ENCODE results near the gene PTPN5.
"Not testable (repeated sequence)": the region's sequence is repeated elsewhere in the genome, so short reads cannot be mapped to it uniquely, and the experiment has no call there.

PTPN5 gene

DNA sequence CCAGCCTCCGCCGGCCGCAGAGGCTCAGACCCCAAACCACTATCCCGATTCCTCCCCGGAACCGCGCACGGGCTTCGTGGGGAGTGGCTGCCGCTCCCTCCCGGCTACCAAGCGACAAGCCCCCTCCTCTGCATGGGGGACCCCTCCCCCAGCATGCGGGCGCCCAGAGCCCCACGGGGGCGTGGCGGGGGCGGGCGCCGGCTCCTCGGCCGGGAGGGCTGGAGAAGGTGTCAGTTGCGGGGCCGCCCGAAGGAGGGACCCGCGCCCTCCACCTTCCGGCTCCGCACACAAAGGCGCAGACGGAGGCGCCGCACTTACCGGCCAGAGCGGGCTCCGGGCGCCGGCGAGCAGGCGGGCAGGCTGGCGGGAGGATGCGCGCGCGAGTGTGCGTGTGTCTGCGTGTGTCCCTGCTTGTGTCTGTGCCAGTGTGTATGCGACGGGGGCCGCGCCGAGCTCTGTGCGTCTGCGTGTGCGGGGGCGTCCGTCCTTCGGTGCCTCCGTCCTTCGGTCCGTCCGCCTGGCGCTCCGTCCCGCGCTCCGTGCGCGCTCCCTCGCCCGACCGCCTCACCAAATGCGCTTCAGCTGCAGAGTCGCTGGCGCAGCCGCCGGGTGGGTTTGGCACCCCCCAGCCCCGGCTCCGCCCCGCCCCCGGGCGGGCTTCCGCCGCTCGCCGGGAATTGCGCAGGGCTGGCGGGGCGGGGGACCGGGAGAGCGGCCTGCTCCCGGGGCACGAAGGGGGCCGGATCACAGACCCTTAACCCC, at the start of gene PTPN5:
Gene PTPN5, minus strand, starts transcription at position 592 of the 762 bp plus-strand sequence. CDS start 19,840 bp downstream, outside the sequence.
- peak; percentile 48 for DNase-seq

DNA sequence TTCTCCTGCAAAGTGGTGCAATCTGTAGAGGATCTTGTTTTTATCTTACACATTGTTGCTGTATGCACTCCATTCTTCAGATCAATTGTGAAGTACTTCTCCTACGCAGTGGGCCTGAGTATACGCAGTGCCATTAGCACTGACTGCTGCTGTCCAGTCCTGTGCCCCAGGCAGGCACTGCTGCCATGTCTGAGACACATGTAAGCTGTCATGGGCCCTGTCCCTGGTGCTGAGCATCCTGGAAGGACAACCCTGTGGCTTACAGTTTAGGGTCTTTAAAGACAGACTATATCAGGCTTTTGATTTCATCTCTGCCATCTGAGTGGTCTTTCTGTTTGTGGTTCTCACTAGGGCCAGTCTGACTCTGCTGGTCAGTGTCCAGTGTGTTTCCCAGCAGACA, 44.8 kb upstream of the PTPN5 start:
- no peak for DNase-seq

DNA sequence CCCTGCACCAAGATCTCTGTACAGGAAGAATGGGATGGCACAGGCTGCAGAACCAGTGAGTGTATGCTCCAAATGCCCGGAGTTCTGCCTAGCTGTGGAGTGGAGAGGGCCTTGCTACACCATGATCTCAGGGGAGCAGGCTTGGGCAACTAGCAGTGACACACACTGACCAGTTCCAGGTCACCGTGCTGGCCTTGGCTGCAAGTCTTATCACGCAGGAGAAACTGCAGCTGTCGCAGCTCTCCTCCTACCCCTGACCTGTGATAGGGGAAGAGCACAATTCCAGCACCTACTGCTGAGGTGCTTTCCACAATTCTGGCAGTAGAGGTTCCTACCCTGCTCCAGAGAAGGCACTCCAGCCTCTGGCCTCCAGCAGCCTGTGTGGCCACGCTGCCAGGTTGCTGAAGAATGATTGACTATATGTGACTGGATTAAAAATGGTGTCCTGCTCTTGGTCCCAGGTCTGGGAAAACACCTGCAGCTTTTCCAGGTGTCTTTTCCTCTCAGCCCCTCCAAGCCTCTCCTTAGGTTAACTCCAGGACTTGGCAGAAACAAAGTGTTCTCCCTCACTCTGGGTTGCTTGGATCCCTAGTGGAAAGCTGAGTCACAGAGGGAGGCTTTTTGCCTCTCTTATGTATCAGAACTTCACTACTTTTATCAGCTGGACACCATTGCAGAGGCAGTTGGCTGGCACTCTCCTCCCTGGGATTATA, 43.3 kb upstream of the PTPN5 start:
- no peak for DNase-seq

DNA sequence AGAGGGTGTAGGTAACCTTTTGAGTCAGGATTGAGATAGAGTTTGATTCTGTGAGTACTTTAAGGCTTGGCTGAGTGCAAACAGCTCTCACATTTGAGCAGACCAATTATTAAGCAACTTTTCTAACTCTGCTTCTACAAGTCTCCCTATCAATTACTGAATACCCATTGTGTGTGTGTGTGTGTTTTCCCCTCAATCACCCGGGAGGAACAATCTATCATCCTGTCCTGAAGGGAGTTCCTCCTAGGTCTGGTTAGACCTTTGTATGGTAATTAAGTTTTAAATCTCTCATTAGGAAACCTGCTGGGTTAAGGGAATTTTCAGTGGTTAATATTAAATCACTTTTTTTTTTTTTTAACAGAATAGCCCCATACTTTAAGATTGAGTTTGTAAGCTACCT, 28.6 kb upstream of the PTPN5 start:
- DNase-seq = not testable (repeated sequence)

DNA sequence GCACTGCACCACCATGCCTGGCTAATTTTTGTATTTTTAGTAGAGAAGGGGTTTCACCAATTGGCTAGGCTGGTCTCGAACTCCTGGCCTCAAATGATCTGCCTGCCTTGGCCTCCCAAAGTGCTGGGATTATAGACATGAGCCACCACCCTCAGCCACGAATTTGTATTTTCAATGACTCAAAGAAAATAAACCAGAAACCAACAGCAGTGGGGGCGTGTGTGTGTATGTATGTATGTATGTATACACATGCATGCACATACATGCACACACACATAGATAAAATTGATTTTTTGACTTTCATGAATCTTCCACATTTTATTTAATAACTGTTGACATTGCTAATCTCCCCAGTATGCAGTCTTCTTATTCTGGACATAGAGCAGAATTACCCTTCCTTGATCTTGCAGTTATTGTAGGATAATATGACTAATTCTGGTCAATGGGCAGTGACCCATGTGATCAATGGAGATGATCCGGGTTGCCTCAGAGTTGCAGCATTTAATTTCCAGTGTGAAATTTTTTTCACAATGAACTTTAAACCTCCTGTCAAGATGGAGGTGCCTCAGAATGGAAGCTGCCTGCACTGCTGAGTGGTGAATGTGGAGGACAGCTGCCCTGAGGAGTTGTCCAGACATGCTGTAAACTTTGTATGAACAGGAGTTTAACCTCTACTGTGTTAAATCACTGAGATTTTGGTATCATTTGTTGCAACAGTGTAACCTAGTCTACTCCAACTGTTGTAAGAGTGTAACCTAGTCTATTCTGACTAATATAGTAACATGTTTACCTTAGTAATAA, 12.8 kb upstream of the PTPN5 start:
- no peak for DNase-seq

DNA sequence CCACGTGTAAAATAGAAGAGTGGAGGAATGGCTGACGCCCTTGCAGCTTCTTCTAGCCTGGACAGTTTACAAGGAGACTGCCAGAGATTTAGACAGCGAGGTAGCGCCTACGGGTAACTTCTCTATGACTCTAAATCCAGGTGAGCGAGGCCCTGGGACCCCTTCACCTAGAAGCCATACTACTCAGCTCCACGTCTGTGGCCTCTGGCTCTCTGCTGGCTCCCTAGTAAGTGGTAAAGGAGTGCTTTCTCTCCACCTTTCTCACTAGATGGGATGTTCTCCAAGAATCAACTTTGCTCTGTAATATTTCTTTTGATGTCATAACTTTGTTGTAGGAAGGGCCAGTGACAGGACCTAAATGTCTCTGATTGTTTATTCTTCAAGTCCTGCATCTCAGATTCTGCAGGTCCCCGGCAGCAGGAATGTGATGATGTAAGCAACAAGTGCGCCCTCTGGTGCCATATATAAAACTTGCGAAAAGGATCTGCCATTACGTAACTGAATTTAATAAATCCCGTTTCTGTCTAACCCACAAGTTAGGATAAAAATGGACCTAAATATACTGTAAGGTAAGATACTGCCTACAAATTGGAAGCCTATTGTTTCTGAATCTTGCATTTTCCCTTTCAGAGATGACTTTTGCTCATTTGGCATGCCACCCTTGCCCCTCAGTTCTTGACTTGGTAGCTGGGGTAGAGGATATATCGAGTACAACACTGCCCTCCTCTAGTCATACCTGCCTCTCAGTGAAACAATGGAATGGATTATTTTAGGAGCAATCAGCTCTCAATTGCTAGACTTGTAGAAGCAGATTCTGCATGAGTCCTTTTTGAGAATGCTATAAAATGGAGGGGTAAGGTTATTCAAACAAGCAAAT, 11.0 kb upstream of the PTPN5 start:
- no peak for DNase-seq

DNA sequence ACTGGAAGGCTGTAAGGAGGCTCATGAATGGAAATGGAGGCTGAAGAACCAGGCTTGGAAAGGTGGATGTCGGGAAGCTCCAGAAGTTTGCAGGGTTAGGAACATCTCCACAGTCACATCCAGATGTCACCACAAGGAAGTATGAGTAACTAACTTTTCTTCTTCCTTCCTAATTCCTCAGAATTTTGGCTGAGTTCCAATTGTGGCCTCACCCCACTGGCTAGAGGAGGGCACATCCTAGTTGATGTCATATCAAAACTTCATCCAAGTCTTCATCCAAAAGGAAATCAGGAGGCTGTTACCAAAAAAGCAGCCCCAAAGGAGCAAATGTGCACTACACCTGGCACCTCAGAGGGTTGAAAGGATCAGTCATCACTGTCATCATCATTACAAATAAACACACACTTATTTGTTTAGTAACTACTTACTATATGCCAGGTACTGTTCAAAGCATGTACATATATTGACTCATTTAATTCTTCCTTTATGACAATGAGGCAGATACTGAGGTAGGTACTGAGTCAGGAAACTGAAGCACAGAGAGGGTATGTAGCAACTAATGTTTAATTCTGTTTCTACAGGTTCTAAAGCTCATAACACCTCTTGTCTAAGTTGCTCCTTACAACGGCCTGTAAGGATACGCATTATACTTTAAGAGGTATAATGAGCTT, 7.3 kb upstream of the PTPN5 start:
- no peak for DNase-seq

DNA sequence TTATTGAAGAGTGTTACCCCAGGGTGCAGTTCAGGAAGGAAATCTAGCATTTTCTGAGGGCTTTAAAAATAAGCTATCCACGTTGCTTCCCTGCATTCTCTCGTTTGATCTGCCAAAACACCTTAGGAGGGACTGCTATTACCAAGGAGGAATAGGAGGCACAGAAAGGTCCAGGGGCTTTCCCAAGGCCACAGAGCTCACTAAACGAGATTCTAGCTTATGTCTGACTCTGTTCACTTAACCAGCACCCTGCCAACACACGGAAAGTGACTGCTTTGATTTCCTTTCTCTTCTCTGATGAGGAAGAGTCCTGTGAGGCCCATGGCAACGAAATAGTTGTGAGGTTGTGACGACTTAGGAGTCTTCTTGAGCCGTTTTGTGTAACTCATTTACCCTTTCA, 3.4 kb upstream of the PTPN5 start:
- no peak for DNase-seq

DNA sequence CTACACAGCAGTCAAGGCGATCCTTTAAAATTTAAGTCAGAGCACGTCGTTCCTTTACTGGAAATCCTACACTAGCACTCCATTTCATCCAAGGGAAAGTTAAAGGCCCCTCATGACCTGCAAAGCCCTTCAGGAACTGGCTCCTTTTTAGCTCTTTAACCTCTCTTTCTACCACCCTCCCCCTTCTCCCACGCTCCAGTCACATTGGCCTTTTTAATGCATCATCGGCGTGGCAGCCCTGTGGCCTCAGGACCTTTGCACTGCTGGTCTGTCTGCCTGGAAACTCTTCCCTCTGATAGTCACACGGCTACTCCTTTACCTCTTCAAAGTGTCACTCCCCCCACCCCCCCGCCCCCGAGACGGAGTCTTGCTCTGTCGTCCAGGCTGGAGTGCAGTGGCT, 1.2 kb upstream of the PTPN5 start:
- DNase-seq = no peak

DNA sequence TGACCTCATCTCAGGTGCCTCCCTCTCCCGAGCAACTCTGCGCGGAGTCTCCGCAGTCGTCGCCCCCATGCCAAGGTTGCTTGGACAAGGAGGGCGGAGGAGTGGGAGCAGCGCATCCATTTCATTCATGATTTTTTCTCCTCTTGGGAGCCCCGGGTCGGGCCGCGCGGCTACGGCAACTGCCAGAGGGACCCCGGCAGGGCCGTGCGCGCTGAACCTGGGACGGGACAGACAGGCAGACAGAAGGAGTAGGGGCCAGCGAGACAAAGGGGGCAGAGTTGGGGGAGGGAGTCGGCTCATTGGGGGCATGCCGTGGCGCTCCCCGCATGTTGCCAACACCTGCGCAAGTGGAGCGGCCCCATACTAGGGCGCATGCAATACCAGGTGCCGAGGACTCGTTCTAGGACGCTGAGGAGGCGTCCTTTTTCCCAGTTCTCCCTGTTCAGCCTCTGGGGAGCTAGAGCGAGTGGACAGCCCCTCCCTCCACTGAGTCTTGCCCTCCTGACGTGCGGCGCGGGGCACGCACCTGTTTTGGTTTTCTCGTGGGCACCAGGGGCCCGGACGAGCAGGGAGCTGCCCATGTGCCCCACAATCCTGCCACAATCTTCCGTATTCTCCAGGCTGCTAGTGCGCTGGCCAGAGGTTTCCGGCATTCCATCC, 501 bp upstream of the PTPN5 start:
- no peak for DNase-seq

DNA sequence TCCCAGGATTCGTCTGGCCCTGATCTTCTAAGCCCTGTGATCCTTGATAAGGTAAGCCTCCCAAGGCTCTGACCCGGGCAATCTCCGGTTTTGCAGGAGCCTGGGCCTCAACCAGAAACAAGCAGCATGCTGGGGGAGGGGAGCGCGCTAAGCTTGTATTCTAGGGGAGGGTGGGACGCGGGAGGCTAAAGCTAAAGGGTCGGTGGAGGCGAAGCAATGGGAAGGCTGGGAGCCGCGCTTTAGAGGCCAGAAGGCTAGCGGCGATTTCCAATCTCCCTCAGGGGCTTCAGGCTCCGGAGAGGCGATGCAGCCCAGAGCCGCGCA, 753 bp downstream of the PTPN5 start:
- no peak for DNase-seq

DNA sequence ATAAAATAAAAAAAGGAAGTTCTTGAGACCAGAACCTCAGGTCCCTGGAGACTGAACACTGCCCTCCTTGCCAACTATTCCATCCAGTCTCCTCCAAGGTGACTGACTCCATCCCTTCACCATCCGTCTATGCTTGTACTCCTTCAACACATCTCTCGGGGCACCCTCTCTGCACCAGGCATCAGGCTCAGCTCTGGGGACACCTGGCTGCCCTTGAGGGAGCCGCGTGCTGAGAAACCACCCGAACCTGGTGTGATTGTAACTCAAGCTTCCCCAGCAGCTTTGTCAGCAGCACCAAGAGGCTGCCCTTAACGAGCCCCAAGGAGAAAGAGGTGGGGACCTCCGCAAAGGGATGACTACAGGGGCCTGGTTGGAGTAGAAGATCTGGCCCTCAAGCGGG, 1.7 kb downstream of the PTPN5 start:
- DNase-seq = no peak

DNA sequence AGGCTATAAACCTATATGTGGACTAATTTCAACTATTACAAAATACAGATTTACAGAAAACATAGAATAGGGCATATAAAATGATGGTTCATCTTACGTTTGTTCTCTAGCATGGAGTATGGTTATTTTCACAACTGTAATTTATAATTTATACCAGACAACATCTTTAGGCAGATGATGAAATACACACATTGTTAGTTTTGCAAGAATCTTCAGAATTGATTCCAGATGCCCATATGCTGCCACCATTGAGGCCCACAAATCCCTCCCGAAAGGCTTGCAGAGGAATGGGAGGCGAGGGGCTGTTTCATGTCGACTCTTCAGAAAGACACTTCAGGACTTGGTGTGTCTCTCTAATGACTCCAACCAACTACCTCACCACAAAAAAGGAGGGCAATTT, 6.2 kb downstream of the PTPN5 start:
- DNase-seq = no peak

DNA sequence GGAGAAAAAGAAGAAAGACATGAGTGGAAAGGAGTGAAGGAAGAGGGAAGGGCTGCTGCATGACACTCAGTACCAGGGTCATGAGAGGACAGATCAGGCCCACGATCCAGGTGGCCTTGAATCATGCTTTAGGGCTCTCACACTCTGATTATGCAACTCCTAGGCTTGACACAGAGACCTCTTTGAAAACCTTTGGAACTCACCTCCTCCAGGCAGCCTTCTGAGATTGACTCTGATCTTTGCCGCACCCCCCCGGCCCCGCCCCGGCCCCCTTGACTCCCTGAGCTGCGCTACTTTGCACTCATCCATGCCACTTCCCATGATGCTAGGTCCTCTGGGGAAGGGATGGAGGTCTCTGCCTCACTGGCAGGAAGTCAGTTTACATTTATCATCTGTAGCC, 10.7 kb downstream of the PTPN5 start:
- no peak for DNase-seq

DNA sequence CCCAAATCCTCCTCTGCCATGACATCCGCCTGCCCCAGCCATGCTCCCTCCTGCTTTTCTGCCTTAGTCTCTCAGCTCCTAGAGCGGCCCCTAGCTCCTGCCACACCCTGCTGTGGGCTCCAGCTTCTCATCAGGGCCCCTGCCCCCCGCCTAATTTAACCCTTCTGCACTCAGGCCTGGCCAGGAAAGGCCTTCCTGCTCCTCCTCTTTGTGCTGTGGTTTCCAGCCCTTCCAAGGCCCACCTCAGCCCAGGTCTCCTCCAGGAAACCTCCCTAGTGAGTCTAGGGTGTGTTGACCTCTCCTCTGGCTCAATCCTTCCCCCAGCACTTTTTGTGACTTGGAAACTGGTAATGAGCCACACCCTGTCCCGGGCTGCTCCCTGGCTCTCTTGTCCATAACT, 11.3 kb downstream of the PTPN5 start:
- DNase-seq = no peak

DNA sequence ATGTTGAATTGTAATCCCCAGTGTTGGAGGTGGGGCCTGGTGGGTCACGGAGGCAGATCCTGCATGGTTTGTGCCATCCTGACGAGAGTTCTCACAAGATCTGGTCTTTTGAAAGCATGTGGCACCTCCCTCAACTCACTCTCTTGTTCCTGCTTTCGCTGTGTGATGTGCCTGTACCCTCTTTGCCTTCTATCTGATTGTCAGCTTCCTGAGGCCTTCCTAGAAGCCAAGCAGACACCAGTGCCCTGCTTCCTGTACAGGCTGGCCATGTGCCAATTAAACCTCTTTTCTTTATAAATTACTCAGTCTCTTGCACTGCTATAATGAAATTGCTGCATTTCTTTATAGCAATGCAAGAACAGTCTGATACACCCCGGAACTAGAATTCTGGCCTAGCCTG, 13.1 kb downstream of the PTPN5 start:
- DNase-seq = no peak

DNA sequence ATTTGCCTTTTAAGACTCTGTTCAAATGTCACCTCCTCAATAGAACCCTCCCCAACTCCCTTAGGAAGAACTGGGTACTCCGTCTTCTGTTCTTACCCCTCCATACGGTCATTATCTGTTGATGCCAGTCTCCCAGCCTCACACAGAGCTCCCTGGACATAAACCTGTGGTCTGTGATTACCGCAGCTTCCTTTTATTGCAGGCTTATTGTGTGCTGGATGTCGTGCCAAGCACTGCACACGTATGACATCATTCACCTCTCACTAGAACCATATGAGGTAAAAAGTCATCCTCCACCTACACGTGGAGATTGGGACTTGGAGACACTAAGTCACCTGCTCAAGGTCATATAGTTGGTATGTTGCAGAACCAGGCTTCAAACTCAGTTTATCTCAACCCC, 15.3 kb downstream of the PTPN5 start:
- no peak for DNase-seq

DNA sequence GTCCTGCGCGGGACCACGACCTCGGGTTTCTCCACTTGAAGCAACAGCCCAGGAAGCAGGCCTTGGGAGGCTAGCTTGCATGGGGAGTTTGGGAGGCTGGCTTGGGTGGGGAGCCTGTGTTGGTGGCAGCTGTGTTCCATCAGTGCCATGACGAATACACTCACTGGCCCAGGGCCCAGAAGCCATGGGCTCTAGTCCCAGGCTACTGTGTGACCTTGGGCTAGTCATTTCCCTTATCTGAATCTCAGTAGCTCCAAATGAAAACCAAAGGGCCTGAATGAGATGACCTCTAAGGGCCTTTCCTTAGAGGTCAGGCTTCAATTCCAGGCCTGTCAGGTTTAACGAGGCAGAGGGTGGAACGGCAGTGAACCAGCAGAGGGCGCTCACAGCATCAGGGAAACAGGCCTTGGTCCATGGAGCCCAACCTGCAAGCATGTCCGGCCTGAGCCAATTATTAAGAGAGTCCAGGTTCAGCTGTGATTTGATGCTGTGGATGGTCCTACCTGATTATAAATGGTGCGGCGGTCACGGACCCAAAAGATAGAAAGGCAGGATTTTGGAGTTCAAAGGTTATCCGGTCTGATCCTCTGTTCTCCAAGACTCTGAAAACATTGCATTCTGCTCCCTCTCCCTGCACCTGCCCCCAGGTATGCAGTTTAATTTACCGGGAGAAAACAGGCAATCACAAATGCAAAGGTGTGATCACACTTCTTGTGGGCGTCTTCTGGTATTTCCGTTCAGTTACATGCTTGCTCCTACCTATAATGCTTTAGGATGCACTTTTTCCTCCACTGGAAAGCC, 15.9 kb downstream of the PTPN5 start:
- no peak for DNase-seq

DNA sequence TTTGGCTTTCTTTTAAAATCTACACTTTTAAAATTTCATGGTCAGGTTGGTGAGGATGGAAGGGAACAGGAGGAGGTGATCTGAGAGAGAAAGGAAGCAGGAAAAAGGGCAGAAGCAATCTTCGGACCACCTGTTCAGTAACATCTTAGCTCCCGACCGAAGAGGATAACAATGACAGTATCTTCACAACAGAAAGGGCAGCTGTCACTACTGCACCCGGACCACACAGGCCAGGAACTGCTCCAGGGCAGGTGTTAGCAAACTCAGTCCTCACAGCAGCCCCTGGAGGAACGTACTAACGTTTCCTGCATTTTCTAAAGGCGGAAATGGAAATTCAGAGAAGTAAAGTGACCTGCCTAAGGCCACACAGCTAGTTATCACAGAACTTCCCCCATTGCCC, 16.8 kb downstream of the PTPN5 start:
- DNase-seq = no peak

DNA sequence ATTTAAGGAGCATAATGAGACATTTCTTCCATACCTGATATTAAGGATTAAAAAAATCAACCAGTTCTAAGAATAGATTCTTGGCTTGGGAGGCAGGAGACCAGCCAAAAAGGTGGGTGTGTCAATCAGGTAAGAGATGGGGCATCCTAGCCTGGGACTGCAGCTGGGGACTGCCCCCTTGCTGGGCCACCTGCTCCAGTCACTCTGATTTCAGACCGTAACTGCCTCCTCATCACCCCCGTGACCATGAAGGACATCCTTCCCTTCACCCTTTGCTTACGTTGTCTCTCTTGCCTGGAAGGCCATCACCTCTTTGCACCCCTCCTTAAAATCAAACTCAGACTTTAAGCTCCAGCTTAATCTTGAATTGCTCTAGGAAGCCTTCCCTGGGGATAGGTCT, 17.9 kb downstream of the PTPN5 start:
- no peak for DNase-seq

DNA sequence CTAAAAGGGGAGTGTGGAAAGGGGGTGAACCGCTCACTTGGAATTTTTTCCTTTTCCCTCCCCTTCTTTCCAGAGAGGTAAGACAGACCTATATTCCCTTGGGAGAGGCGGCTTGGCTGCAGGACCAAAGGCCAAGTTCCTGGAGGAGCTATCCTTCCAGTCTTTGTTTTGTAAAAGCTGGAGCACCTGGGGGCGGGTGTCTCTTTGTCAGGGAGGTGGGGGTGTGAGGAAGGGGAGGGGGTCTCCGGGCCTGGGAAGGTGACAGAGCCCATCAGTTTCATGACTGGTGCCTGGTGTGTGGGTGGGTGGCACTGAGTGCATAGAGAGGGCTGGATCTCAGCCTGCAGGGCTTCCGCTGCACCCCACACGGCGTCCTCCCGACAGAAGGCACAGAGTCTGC, 18.5 kb downstream of the PTPN5 start:
- DNase-seq = no peak
